Hepatocyte (in vitro differentiated cells): ENCODE data around the gene IZUMO1. TPM values are rescaled to one million over a fixed set of nuclear protein-coding genes. Genes with fewer than 3 reads are reported as not detected.

Source experiments
- DNase-seq: peaks from one replicate; pipeline ENCODE4 v3.0.0-alpha.2; 2016; ENCODE audit warnings: low spot score
- H2AFZ ChIP-seq: fragments of 200-600 bp; sonication (generic); 2 replicates; pipeline ENCODE4 v1.6.0; 2016; ENCODE audit warnings: antibody characterized with exemption, mild to moderate bottlenecking
- H3K27ac ChIP-seq: fragments of 200-600 bp; sonication (generic); 2 replicates; pipeline ENCODE4 v1.5.1; 2016; ENCODE audit warnings: mild to moderate bottlenecking
- H3K27me3 ChIP-seq: fragments of 200-600 bp; sonication (generic); 2 replicates; pipeline ENCODE4 v1.6.1; 2016
- H3K36me3 ChIP-seq: fragments of 200-600 bp; sonication (generic); replicated peaks from 2 replicates; pipeline ENCODE4 v1.5.1; 2016; ENCODE audit warnings: low read depth; ENCODE audit not compliant: insufficient read depth
- H3K4me1 ChIP-seq: fragments of 200-600 bp; sonication (generic); 2 replicates; pipeline ENCODE4 v1.5.1; 2016; ENCODE audit warnings: mild to moderate bottlenecking, moderate library complexity; ENCODE audit not compliant: insufficient read depth
- H3K4me2 ChIP-seq: fragments of 200-600 bp; sonication (generic); 2 replicates; pipeline ENCODE4 v1.6.0; 2016
- H3K4me3 ChIP-seq: fragments of 200-600 bp; sonication (generic); 2 replicates; pipeline ENCODE4 v1.5.1; 2016; ENCODE audit warnings: mild to moderate bottlenecking
- H3K79me2 ChIP-seq: fragments of 200-600 bp; sonication (generic); 2 replicates; pipeline ENCODE4 v1.6.0; 2017; ENCODE audit warnings: mild to moderate bottlenecking
- H3K9me2 ChIP-seq: fragments of 200-600 bp; sonication (generic); replicated peaks from 2 replicates; pipeline ENCODE4 v1.6.0; 2017; ENCODE audit warnings: mild to moderate bottlenecking; ENCODE audit not compliant: insufficient read depth
- H3K9me3 ChIP-seq: fragments of 200-600 bp; sonication (generic); 2 replicates; pipeline ENCODE4 v1.5.1; 2016; ENCODE audit warnings: low read depth, mild to moderate bottlenecking
- H4K20me1 ChIP-seq: fragments of 200-600 bp; sonication (generic); 2 replicates; pipeline ENCODE4 v1.6.0; 2016; ENCODE audit warnings: mild to moderate bottlenecking; ENCODE audit not compliant: insufficient read depth, poor library complexity, severe bottlenecking
- CTCF ChIP-seq: fragments of 200-600 bp; sonication (generic); IDR thresholded peaks from 2 replicates; pipeline ENCODE4 v1.5.1; 2016; ENCODE audit warnings: antibody characterized with exemption, mild to moderate bottlenecking; ENCODE audit not compliant: poor library complexity
- EZH2 ChIP-seq: fragments of 200-600 bp; sonication (generic); IDR thresholded peaks from 2 replicates; pipeline ENCODE4 v1.6.1; 2016; ENCODE audit warnings: antibody characterized with exemption, mild to moderate bottlenecking, borderline replicate concordance
- EZH2phosphoT487 ChIP-seq: fragments of 200-600 bp; sonication (generic); IDR thresholded peaks from one replicate; pipeline ENCODE4 v1.6.1; 2018; ENCODE audit warnings: antibody characterized with exemption, mild to moderate bottlenecking, low read depth, moderate library complexity; ENCODE audit not compliant: unreplicated experiment, severe bottlenecking
- WGBS: methylation state at CpG from one replicate; pipeline ENCODE4 v1.1.6; 2016; ENCODE audit warnings: low lambda C conversion rate; ENCODE audit errors: missing lambda C conversion rate; 5-methylcytosine and 5-hydroxymethylcytosine counted together
- polyA plus RNA-seq: library from polyadenylated mRNA; unstranded; fragments of >200 nt; fragmentation: Nextera tagmentation; extraction: Ambion mirVana; gene quantifications from 2 replicates; pipeline ENCODE4 v1.2.1, GENCODE V29; 2016
- total RNA-seq: library from RNA; depleted of rRNA; stranded (reverse); fragments of >200 nt; gene quantifications from 2 replicates; pipeline ENCODE4 v1.2.3, GENCODE V29; 2014

The IZUMO1 gene
- total and polyA plus RNA-seq, 2 experiments from 2014 or later, result 0.52 to 0.57 TPM

- no peak overlapping the region for H3K4me2 ChIP-seq
Observed at GRCh38 chr19:48724796-48725753, 21.6 kb downstream of the IZUMO1 start.

GRCh38 chr19:48722196-48722708 is 24.5 kb downstream of the IZUMO1 start:
- WGBS, result 91% methylated on average over 11 of the region's 11 CpGs
- no peak overlapping the region for H3K27ac ChIP-seq
- DNase-seq, result no peak
- H3K9me3 ChIP-seq, result no peaks in the 10 kb centered on the region
- peaks cover 4% of the 10 kb centered on the region for H3K4me1 ChIP-seq
- no peaks in the 10 kb centered on the region for H3K9me2 ChIP-seq
- no peaks in the 10 kb centered on the region for H4K20me1 ChIP-seq
- no peak overlapping the region for H2AFZ ChIP-seq
- no peak overlapping the region for H3K4me3 ChIP-seq
- no peaks in the 10 kb centered on the region for H3K79me2 ChIP-seq
- H3K4me2 ChIP-seq, result no peak overlapping the region
- no peaks in the 10 kb centered on the region for H3K27me3 ChIP-seq
- H3K36me3 ChIP-seq, result no peaks in the 10 kb centered on the region
- TF ChIP-seq EZH2 (no peak), EZH2phosphoT487 (no peak), CTCF (no peak)

More at GRCh38 chr19:48724796-48725753, 21.6 kb downstream of the IZUMO1 start:
- H3K4me3 ChIP-seq, result no peak overlapping the region
- no peaks in the 10 kb centered on the region for H3K9me3 ChIP-seq
- no peaks in the 10 kb centered on the region for H4K20me1 ChIP-seq
- TF ChIP-seq EZH2phosphoT487 (no peak), EZH2 (no peak), CTCF (no peak)
- H3K79me2 ChIP-seq, result no peaks in the 10 kb centered on the region
- no peaks in the 10 kb centered on the region for H3K27me3 ChIP-seq
- no peak overlapping the region for H2AFZ ChIP-seq
- H3K27ac ChIP-seq, result peak overlapping the region; percentile 87
- no peaks in the 10 kb centered on the region for H3K9me2 ChIP-seq
- WGBS, result 69% methylated on average over 11 of the region's 11 CpGs
- H3K36me3 ChIP-seq, result no peaks in the 10 kb centered on the region
- H3K4me1 ChIP-seq, result no peaks in the 10 kb centered on the region
- peak; percentile 73 for DNase-seq

- no peaks in the 10 kb centered on the region for H3K36me3 ChIP-seq
- H3K4me1 ChIP-seq, result peaks cover 10% of the 10 kb centered on the region
- H2AFZ ChIP-seq, result peak overlapping the region; percentile 46
- H4K20me1 ChIP-seq, result no peaks in the 10 kb centered on the region
- DNase-seq, result peak; percentile 99
- TF ChIP-seq EZH2, result no peak
- no peak for TF ChIP-seq CTCF
- no peak for TF ChIP-seq EZH2phosphoT487
- peak overlapping the region; percentile 83 for H3K27ac ChIP-seq
- H3K4me3 ChIP-seq, result peak overlapping the region; percentile 52
- H3K79me2 ChIP-seq, result peaks cover under 1% of the 10 kb centered on the region
- H3K27me3 ChIP-seq, result no peaks in the 10 kb centered on the region
- H3K9me2 ChIP-seq, result no peaks in the 10 kb centered on the region
- no peaks in the 10 kb centered on the region for H3K9me3 ChIP-seq
- WGBS, result 2% methylated on average over 42 of the region's 42 CpGs
- H3K4me2 ChIP-seq, result peak overlapping the region; percentile 68
Observed at GRCh38 chr19:48720613-48721296, 26.0 kb downstream of the IZUMO1 start.
